HG03039 (cell line): Measurements from ENCODE around the gene UGT1A8.
"Not testable (repeated sequence)": the region's sequence is repeated elsewhere in the genome, so short reads cannot be mapped to it uniquely, and the experiment has no call there.

Experiments used
- ATAC-seq: cut with Tn5 transposase; IDR thresholded peaks from one replicate; pipeline ENCODE4 v1.9.1; 2021; ENCODE audit warnings: mild to moderate bottlenecking, moderate library complexity; ENCODE audit not compliant: unreplicated experiment

The UGT1A8 gene

DNA sequence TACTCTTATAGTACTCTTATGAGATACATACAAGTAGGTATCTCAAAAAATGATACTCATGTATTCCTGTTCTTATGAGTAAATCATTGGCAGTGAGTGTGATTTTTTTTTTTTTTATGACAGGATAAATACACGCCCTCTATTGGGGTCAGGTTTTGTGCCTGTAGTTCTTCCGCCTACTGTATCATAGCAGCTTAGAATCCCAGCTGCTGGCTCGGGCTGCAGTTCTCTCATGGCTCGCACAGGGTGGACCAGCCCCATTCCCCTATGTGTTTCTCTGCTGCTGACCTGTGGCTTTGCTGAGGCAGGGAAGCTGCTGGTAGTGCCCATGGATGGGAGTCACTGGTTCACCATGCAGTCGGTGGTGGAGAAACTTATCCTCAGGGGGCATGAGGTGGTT is at the start of gene UGT1A8:
Gene UGT1A8 (plus strand): TSS at position 158 of the 400 bp plus-strand sequence. CDS start 75 bp downstream, at position 233.
- not testable (repeated sequence) for ATAC-seq

DNA sequence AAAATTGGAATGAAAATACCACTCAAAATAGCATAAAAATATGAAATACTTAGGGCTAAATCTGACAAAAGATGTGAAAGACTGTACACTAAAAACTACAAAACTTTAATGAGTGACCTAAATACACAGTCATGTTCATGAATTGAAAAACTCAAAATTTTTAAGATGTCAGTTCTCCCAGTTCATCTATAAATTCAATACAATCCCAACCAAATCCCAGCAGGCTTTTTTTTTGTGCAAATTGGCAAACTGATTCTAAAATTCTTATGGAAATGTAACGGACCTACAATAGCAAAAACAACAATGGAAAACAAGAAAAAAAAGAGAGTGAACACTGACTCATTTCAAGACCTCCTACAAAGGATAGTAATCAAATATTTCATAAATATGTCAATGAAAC is 46.4 kb upstream of the UGT1A8 start:
- ATAC-seq = no peak

DNA sequence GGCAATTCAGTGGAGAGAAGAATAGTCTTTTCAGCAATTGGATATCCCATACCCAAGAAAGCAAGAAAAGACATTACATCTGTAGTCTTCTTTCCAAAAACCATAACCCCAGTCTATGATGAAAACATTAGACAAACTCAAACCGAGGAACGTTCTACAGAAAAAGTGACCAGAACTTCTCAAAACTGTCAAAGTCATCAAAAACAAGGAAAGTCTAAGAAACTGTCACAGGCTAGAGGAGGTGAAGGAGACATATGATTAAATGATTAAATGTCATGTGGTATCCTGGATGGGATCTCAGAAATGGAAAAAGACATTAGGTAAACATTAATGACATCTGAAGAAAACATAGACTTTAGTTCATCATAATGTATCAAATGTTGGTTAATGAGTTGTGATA is 46.0 kb upstream of the UGT1A8 start:
- no peak for ATAC-seq

DNA sequence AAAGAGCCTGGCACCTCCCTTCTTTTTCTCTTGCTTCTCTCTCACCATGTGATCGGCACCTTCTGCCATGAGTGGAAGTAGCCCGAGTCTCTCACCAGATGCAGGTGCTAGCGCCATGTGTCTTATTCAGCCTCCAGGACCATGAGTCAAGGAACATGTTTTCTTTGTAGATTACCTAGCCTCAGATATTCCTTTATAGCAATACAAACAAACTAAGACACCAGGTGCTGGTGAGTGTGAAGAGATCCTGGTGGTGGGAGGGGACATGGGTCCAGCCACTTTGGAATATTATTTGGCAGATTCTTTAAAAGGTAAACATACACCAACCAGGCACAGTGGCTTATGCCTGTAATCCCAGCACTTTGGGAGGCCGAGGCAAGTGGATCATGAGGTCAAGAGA is 45.0 kb upstream of the UGT1A8 start:
- ATAC-seq = no peak

DNA sequence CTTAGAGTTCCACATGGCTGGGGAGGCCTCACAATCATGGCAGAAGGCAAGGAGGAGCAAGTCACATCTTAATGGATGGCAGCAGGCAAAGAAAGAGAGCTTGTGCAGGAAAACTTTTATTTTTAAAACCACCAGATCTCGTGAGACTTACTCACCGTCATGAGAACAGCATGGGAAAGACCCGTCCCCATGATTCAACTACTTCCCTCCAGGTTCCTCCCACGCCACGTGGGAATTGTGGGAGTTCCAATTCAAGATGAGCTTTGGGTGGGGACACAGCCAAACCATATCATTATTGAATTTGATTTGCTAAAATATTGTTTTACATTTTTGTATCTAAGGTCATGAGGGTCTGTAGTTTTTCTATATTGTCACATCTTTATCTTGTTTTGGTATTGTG is 40.1 kb upstream of the UGT1A8 start:
- not testable (repeated sequence) for ATAC-seq

- not testable (repeated sequence) for ATAC-seq
Observed at GRCh38 chr2:233583217-233583965, 34.0 kb upstream of the UGT1A8 start.

- ATAC-seq = no peak
Observed at GRCh38 chr2:233584210-233584609, 33.2 kb upstream of the UGT1A8 start.

DNA sequence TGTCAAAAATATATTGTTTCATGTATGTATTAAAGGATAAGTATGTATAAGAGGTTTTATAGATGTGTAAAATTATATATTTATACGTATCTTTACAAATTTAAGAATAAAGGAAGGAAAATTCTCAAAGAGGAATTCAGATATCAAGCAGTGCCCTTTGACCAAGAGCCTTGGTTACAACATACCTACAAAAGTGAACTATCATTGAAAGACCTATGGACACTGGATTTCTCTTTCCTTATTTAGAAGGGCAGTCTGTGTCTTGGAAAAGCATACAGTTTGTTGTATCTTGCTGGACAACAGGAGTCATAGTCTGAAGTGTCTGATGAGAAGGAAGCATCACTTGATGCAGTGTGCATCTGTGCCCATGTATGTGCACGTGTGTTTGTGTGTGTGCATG is 29.0 kb upstream of the UGT1A8 start:
- ATAC-seq = no peak

DNA sequence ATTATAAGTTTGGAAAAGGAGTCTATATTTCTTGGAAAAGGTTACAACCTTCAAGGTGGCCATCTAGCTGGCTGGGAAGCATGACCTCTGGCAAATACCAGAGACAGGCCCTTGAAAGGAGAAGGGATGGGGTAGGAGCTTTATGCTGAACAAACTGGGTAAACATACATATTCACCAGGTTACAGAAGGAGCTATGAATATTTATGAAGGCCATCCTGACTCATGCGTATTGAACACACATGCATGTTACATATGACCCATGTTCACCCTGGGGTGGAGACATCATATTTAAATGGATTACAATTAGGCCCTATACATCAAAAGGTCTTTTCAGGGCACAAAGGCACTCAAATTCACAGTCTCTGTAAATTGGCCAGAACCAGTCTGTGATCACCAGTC is 24.7 kb upstream of the UGT1A8 start:
- ATAC-seq = not testable (repeated sequence)

DNA sequence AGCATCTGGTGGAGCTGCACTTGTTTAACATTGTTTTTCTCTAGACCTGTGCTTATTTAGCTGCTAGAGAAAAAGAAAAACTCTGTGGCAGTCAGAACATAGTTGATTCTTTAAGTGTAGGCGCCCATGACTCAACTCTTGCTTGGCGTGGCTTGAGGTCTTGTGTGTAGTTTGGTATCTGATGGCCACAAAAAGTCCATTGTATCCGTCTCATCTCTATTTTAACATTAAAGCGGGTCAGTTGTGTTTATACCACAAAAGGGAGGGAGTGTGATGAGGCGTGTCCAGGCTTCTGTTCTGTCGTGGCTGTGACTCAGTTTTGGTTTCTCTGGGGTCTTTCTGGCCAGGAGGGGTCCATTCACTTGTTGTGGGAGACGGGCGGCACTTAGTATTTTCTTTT is 24.2 kb upstream of the UGT1A8 start:
- ATAC-seq = no peak

DNA sequence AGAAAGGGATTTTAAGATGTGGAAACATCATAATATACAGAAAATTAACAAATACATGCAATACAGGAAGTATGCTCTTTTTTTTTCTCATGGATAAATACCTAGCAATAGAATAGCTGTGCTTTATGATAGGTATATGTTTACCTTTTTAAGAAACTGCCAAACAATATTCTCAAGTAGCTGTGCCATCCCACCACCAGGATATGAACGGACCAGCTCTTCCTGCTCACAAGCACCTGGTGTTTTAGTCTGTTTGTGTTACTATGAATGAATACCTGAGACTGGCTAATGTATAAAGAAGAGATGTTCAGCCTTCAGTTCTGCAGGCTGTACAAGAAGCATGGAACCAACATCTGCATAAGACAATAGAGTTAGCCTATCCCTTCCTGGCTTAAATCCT is 19.9 kb upstream of the UGT1A8 start:
- ATAC-seq = no peak

DNA sequence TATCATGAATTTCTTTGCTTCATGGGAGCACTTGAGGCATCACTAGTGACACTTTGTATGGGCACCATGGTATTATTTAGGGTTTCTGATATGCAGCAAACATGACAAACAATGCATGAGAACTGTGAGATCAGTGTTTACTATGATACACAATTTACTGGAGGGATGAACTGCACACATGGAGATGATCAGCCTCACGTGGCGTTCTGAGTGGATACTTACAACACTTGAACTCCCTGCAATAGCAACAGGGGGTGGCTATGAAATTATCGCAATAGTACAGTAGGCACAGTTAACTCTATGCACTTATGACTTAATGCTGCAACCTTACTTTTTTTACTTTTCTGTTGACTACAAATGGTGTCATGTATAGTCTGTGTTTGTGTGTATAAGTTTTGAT is 18.5 kb upstream of the UGT1A8 start:
- no peak for ATAC-seq

DNA sequence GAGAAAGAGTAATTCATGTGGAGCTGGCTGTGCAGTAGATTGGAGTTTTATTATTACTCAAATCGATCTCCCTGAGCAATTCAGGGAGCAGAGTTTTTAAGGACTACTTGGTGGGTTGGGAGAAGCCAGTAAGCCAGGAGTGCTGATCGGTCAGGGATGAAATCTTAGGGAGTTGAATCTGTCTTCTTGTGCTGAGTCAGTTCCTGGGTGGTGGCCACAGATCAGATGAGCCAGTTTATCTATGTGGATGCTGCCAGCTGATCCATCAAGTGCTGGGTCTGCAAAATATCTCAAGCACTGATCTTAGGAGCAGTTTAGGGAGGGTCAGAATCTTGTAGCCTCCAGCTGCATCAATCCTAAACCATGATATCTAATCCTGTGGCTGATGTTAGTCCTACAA is 17.0 kb upstream of the UGT1A8 start:
- no peak for ATAC-seq

GRCh38 chr2:233602076-233602475 is 15.4 kb upstream of the UGT1A8 start:
- no peak for ATAC-seq

- ATAC-seq = no peak
Observed at GRCh38 chr2:233603520-233603919, 13.9 kb upstream of the UGT1A8 start.

DNA sequence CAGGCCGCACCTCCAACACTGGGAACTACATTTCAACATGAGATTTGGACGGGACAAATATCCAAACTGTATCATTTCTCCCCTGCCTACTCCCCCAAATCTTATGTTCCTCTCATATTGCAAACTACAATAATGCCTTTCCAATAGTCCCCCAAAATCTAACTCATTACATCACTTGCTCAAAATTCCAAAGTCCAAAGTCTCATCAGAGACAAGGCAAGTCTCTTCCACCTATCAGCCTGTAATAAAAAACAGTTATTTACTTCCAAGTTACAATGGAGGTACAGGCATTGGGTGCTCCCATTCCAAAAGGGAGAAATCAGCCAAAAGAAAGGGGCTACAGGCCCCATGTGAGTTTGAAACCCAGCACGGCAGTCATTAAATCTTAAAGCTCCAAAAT is 12.6 kb upstream of the UGT1A8 start:
- ATAC-seq = no peak

- no peak for ATAC-seq
Observed at GRCh38 chr2:233605680-233606079, 11.8 kb upstream of the UGT1A8 start.

DNA sequence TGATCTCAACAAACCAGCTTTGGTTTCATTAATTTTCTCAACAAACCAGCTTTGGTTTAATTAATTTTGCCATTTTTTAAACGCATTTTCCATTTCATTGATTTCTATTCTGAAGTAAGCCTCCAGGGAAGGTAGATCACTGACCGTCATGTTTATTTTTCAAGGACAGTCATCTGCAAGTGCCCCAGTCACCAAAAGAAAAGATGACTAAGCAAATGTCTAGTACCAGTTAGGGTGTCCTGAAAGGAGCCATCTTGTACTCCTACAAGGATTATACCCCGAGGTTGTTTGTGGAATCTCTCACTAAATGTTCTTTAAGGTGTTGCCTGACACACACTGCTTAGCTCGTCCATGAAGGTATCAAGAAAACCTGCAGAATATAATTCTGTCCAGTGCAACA is 6.1 kb upstream of the UGT1A8 start:
- no peak for ATAC-seq

GRCh38 chr2:233620204-233620603 is 2.8 kb downstream of the UGT1A8 start:
- ATAC-seq = no peak

DNA sequence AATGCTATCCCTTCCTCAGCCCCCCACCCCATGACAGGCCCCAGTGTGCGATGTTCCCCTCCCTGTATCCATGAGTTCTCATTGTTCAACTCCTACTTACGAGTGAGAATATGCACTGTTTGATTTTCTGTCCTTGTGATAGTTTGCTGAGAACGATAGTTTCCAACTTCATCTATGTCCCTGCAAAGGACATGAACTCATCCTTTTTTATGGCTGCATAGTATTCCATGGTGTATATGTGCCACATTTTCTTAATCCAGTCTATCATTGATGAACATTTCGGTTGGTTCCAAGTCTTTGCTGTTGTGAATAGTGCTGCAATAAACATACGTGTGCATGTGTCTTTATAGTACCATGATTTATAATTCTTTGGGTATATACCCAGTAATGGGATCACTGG is 4.4 kb downstream of the UGT1A8 start:
- ATAC-seq = not testable (repeated sequence)

GRCh38 chr2:233627331-233628025 is 10.0 kb downstream of the UGT1A8 start:
- no peak for ATAC-seq

DNA sequence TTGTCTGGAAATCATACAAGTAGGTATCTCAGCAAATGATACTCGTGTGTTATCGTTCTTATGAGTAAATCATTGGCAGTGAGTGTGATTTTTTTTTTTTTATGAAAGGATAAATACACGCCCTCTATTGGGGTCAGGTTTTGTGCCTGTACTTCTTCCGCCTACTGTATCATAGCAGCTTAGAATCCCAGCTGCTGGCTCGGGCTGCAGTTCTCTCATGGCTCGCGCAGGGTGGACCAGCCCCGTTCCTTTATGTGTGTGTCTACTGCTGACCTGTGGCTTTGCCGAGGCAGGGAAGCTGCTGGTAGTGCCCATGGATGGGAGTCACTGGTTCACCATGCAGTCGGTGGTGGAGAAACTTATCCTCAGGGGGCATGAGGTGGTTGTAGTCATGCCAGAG is 18.9 kb downstream of the UGT1A8 start, which contains the start of gene UGT1A10:
Gene UGT1A10 (plus strand): TSS at position 143 of the 400 bp plus-strand sequence. CDS start 75 bp downstream, at position 218.
- not testable (repeated sequence) for ATAC-seq
